ENCODE results near the gene SULF2.
"Not testable (repeated sequence)": the region's sequence is repeated elsewhere in the genome, so short reads cannot be mapped to it uniquely, and the experiment has no call there.

The SULF2 gene

DNA sequence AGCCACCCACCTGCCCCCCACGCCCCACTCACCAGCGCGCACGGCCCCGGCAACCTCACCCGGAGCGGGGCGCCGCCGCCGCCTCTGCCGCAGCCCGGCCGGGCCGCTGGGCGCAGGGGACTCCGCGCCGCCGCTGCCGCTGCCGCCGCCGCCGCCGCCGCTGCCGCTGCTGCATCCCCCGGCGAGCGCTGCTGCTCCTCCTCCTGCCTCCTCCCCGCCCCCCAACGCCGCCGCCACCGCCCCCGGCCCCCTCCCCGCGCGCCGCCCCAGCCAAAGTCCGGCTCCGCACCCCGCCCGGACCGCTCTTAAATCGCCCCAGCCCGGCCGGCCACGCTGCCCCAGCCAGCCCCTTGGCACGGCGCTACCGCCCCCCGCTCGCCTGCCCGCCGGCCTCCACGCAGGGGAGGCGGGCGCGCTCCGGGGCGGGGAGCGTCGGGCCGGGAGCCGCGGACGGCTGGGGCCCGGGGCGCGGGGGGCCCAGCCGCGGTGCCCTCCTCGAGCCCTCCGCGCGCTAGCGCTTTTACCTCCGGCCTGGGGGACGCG lies at the start of gene SULF2:
Gene SULF2, minus strand, starts transcription at position 171 of the 543 bp plus-strand sequence. CDS start 28,118 bp downstream, outside the sequence.
- TF ChIP-seq, protein P1, sequence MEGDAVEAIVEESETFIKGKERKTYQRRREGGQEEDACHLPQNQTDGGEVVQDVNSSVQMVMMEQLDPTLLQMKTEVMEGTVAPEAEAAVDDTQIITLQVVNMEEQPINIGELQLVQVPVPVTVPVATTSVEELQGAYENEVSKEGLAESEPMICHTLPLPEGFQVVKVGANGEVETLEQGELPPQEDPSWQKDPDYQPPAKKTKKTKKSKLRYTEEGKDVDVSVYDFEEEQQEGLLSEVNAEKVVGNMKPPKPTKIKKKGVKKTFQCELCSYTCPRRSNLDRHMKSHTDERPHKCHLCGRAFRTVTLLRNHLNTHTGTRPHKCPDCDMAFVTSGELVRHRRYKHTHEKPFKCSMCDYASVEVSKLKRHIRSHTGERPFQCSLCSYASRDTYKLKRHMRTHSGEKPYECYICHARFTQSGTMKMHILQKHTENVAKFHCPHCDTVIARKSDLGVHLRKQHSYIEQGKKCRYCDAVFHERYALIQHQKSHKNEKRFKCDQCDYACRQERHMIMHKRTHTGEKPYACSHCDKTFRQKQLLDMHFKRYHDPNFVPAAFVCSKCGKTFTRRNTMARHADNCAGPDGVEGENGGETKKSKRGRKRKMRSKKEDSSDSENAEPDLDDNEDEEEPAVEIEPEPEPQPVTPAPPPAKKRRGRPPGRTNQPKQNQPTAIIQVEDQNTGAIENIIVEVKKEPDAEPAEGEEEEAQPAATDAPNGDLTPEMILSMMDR (IDR thresholded peaks at IDR 0.05; ENCODE audit: borderline replicate concordance, insufficient read depth, low read depth, low read length), result no peak
- peak within 1 kb of the TSS; percentile 12 for H3K4me3 ChIP-seq (ENCODE audit: low read depth, low read length)

DNA sequence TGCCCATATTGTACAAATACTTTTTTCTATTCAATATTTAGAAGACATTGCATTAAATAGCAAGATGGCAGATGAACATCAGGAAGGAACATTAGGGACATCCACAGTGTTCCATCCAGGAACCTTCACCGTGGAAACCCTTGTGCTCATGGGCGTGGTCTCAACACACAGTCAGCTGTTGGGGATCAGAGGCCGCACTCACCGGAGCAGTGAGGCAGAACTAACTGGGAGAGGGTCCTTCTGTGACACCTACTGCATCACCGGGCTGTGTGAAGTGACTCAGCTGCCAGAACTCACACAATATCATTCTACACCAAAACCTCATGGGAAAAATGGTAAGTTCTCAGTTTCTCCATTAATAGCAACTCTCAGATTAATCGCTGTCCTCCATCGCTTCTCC lies 46.4 kb upstream of the SULF2 start:
- H3K4me3 ChIP-seq (ENCODE audit: low read depth, low read length), result not testable (repeated sequence)

DNA sequence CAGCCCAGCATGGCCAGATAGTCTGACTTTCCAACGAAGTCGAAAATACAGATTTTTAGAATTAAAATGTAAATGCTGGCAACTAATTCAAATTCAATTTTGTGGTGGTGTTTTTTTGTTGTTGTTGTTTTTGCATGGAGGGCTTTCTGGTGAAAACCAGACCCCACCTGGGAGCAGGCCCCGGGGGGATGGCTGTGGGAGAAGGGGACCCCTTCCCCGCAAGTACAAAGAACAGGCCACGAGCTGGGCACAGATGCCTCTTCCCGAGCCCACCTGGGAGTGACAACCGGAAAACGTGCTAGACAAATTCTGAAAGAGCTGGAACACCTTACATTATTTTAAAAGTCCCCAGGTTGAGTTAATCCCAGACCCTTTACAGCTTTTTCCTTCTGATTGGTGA lies 41.4 kb upstream of the SULF2 start:
- H3K4me3 ChIP-seq (ENCODE audit: low read depth, low read length), result not testable (repeated sequence)

DNA sequence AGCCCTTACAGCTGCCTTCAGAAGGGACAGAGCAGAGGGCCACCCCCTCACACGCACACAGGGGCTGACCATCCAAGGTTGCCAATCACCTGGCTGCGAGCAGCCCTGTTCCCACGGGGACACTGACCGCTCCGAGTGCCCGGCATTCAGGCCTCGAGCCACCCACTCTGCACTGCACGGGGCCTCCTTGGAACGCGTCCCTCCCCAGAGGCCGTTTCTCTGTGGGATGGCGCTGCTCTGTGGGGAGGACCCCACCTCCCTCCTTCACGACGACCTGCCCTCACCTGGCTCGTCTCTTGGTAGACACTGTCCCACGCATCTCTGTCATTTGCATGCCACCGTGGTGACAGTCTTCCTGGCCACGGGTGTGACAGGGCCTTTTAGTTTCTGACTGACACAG lies 40.7 kb upstream of the SULF2 start:
- H3K4me3 ChIP-seq (ENCODE audit: low read depth, low read length), result not testable (repeated sequence)

DNA sequence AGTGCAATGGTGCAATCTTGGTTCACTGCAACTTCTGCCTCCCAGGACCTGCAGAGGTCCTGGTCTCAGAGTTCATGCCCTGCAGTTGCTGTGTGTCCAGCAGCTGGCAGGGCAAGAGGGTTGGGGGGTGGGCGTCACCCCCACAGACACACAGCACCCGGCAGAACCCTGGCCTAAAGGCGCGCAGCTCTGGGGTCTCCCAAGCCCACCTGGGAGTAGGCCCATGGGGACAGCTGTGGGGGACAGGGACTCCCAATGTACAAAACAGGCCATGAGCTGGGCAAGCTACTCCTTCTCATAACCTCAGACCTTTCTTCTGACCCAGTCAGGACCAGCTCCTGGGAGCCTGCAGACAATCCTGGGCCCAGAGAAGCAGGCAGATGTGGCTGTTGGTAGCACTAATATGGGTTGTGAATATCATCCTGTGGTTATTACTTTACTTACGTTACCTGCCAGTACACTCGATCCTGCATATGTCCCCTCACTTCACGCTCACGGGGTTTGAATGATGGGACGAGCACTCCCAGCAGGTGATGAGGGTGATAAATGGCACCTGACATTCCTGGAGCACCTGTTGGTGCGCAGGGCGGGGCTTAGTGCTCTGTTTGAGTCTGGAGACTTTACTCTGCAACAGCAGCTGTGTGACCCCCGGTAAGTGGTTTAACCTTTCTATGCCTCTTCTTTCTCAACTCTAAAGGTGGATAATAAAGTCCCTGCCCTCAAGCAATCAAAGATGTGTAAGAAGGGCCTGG lies 39.9 kb upstream of the SULF2 start:
- H3K4me3 ChIP-seq (ENCODE audit: low read depth, low read length), result no peak overlapping the region
- TF ChIP-seq, protein P1 (IDR thresholded peaks at IDR 0.05; ENCODE audit: borderline replicate concordance, insufficient read depth, low read depth, low read length), result no peak

DNA sequence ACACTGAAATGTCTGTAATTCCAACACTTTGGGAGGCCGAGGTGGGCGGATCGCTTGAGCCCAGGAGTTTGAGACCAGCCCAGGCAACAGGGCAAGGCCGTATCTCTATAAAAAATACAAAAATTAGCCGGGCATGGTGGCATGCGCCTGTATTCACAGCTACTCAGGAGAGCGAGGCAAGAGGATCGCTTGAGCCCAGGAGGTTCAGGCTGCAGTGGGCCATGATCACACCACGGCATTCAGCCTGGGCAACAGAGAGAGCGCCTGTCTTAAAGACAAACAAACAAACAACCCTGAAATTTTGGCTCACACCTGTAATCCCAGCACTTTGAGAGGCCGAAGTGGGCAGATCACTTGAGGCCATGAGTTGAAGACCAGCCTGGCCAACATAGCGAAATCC lies 38.7 kb upstream of the SULF2 start:
- H3K4me3 ChIP-seq (ENCODE audit: low read depth, low read length), result not testable (repeated sequence)

DNA sequence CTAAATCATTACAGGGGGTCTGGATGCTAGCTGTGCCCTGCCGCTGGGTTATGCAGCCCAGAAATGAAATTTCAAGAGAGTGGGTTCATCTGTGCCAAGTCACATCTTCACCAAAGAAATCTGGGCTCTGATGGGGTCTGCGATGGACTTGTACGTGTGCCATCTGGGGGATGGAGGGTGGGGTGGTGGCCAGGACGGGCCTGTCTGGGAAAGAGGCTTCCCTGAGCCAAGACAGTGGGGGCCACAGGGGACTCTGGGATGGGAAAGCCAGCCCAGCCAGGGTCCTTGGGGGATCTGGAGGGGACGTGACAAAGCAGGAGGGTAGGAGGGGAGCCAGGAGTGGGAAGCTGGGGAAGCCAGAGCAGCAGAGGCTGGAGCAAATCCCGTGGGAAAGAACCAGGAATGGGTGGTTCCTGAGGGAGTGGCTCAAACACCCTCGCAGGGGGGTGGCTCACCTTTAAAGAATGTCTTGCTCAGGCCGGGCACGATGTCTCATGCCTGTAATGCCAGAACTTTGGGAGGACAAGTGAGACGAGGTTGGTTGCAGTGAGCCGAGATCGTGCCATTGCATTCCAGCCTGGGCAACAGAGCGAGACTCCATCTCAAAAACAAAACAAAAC lies 36.3 kb upstream of the SULF2 start:
- TF ChIP-seq, protein P1 (IDR thresholded peaks at IDR 0.05; ENCODE audit: borderline replicate concordance, insufficient read depth, low read depth, low read length), result no peak
- H3K4me3 ChIP-seq (ENCODE audit: low read depth, low read length), result no peak overlapping the region

DNA sequence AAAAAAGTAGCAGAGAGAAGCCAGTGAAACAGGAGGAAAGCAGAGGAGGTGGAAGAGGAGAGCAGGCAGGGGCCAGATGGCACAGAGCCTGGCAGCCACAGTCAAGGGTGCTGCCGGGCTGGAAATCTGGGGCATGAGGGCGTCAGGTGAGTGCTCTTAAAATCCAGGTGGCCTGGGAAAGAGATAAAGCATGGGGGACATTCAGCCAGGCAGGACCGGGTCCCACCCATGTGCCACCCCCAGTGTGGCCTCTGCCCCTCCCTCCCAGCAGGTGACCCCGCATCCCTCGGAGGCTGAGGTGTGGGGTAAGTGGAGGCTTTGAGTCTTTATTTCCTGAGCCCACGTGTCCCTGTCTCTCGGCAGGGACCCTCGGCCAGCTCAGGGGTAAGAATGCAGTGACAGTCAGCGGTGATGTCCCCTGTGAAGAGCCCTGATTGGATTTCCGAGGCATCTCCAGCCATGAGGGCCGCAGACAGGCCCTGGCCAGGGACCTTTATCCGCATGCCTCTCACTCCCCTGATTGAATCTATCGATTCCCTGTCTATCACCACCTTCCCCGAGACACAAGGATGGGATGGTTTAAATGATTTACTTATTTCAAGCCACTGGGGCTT lies 33.8 kb upstream of the SULF2 start:
- H3K4me3 ChIP-seq (ENCODE audit: low read depth, low read length), result no peak overlapping the region
- TF ChIP-seq, protein P1 (IDR thresholded peaks at IDR 0.05; ENCODE audit: borderline replicate concordance, insufficient read depth, low read depth, low read length), result no peak

DNA sequence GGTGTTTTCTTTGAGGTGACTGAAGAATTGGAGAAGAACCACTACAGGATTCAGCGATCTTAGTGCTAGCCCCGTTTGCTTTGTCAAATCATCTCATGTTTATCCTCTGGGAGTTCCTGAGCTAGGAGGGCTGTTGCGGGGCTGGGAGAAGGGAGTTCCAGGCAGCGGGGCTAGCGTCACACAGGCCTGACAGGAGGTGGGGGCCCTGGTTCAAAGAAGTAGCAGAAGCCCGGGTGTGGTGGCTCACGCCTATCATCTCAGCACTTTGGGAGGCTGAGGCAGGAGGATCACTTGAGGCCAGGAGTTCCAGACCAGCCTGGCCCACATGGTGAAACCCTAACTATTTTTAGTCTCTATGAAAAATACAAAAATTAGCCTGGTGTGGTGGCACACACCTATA lies 33.2 kb upstream of the SULF2 start:
- TF ChIP-seq, protein P1 (IDR thresholded peaks at IDR 0.05; ENCODE audit: borderline replicate concordance, insufficient read depth, low read depth, low read length), result no peak
- no peak overlapping the region for H3K4me3 ChIP-seq (ENCODE audit: low read depth, low read length)

All from GM12875 (cell line).